ENCODE data around the gene ANKRD55. TPM values are rescaled to one million over a fixed set of nuclear protein-coding genes. Genes with fewer than 3 reads are reported as not detected.
"Not testable (repeated sequence)": the region's sequence is repeated elsewhere in the genome, so short reads cannot be mapped to it uniquely, and the experiment has no call there.

Gene ANKRD55
- total RNA-seq, 4 donors from 2014 or later, result 0.95 TPM; not detected in 3

DNA sequence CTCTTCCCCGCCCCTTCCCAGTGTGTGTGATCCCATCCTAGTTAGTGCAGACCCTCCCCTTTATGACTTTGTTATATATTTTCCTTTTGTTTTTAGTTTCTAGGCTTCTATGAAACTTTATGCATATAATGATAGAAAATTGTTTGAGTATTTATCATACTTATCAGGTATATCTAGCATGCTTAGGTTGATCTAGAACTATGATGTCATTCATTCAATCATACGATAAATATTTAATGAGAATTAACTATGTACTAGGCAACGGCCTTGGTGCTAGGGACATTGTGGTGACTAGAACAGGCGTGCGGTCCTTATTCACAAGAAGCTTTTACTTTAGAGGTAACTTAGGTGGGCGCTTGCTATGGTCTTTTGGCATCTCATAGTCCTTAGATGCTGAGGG lies 13.6 kb upstream of the ANKRD55 start:
- Histone ChIP-seq H3K4me1 (no peaks in the 10 kb centered on the region), H3K27ac (no peak overlapping the region), H3K27me3 (no peaks in the 10 kb centered on the region), H3K9me3 (no peaks in the 10 kb centered on the region), H3K4me3 (no peak overlapping the region), H3K36me3 (no peaks in the 10 kb centered on the region)
- 93 to 97% methylated on average over 5 to 6 of the region's 6 CpGs for WGBS, 2 donors (ENCODE audit: low coverage in 1 of 2)
- intact Hi-C loops (cut with DNase I; ENCODE audit: low total_unique reads) (no loop called here), in situ Hi-C loops (cut with MboI; ENCODE audit: low pct_ligation_motif_present in 1 of 4, low pct_unique_long_range_greater_than_20kb in 1 of 4, low sequenced_read_pairs in 3 of 4) (no loop called here)
- no peak for DNase-seq
- TF ChIP-seq POLR2A (IDR thresholded peaks at IDR 0.05) (no peak), EP300 (IDR thresholded peaks at IDR 0.05; ENCODE audit: low read depth) (no peak), POLR2AphosphoS5 (IDR thresholded peaks at IDR 0.05) (no peak)
- TF ChIP-seq, protein P1, sequence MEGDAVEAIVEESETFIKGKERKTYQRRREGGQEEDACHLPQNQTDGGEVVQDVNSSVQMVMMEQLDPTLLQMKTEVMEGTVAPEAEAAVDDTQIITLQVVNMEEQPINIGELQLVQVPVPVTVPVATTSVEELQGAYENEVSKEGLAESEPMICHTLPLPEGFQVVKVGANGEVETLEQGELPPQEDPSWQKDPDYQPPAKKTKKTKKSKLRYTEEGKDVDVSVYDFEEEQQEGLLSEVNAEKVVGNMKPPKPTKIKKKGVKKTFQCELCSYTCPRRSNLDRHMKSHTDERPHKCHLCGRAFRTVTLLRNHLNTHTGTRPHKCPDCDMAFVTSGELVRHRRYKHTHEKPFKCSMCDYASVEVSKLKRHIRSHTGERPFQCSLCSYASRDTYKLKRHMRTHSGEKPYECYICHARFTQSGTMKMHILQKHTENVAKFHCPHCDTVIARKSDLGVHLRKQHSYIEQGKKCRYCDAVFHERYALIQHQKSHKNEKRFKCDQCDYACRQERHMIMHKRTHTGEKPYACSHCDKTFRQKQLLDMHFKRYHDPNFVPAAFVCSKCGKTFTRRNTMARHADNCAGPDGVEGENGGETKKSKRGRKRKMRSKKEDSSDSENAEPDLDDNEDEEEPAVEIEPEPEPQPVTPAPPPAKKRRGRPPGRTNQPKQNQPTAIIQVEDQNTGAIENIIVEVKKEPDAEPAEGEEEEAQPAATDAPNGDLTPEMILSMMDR (IDR thresholded peaks at IDR 0.05), result no peak

DNA sequence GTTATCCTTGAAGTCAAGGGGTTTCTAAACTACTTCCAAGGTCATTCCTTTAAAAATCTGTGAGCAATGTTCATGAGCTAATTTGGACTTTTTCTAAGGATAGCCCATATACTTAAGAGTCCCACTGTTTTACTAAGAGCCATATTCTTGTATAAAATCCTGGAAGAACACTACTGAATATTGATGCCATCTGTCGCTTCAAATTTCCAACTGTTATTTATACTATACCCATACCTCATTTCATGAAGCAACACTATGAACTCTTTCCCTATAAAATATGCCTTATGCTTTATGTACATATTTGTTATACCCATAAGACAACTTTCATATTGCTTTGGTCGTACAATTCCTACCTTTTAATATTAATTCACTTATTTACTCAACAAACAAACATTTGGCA lies 12.4 kb upstream of the ANKRD55 start:
- Histone ChIP-seq H3K27me3 (no peaks in the 10 kb centered on the region), H3K36me3 (no peaks in the 10 kb centered on the region), H3K4me1 (no peaks in the 10 kb centered on the region), H3K4me3 (no peak overlapping the region), H3K9me3 (no peaks in the 10 kb centered on the region), H3K27ac (no peak overlapping the region)
- in situ Hi-C loops (cut with MboI; ENCODE audit: low pct_ligation_motif_present in 1 of 4, low pct_unique_long_range_greater_than_20kb in 1 of 4, low sequenced_read_pairs in 3 of 4), result no loop called here
- intact Hi-C loops (cut with DNase I; ENCODE audit: low total_unique reads), result no loop called here
- TF ChIP-seq, protein P1 (IDR thresholded peaks at IDR 0.05), result no peak
- no peak for TF ChIP-seq POLR2AphosphoS5 (IDR thresholded peaks at IDR 0.05)
- TF ChIP-seq POLR2A (IDR thresholded peaks at IDR 0.05), result no peak
- no peak for TF ChIP-seq EP300 (IDR thresholded peaks at IDR 0.05; ENCODE audit: low read depth)
- DNase-seq, result no peak
- WGBS, 2 donors (ENCODE audit: low coverage in 1 of 2), result 79 to 88% methylated on average over 2 of the region's 2 CpGs

DNA sequence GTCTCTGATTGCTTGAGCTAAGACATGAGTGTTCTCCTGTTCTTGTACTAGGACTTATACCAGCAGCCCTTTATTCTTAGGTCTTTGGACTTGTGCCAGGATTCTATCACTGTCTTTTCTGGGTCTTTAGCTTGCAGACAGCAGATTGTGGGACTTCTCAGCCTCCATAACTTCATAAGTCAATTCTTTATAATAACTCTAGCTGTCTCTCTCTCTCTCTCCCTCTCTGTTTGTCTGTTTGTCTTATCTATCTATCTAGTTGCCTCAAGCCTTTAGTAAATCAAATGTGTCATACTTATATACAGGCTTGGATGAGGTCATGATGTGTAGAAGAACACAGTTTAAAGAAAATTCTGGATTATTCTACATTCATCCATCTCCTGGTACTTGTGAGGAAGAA lies 11.5 kb upstream of the ANKRD55 start:
- Histone ChIP-seq H3K9me3 (no peaks in the 10 kb centered on the region), H3K36me3 (no peaks in the 10 kb centered on the region), H3K27ac (no peak overlapping the region), H3K4me1 (no peaks in the 10 kb centered on the region), H3K4me3 (no peak overlapping the region), H3K27me3 (no peaks in the 10 kb centered on the region)
- in situ Hi-C loops (cut with MboI; ENCODE audit: low pct_ligation_motif_present in 1 of 4, low pct_unique_long_range_greater_than_20kb in 1 of 4, low sequenced_read_pairs in 3 of 4), result no loop called here
- intact Hi-C loops (cut with DNase I; ENCODE audit: low total_unique reads), result no loop called here
- DNase-seq, result no peak
- TF ChIP-seq EP300 (IDR thresholded peaks at IDR 0.05; ENCODE audit: low read depth) (no peak), POLR2A (IDR thresholded peaks at IDR 0.05) (no peak), POLR2AphosphoS5 (IDR thresholded peaks at IDR 0.05) (no peak)
- TF ChIP-seq, protein P1 (IDR thresholded peaks at IDR 0.05), result no peak

DNA sequence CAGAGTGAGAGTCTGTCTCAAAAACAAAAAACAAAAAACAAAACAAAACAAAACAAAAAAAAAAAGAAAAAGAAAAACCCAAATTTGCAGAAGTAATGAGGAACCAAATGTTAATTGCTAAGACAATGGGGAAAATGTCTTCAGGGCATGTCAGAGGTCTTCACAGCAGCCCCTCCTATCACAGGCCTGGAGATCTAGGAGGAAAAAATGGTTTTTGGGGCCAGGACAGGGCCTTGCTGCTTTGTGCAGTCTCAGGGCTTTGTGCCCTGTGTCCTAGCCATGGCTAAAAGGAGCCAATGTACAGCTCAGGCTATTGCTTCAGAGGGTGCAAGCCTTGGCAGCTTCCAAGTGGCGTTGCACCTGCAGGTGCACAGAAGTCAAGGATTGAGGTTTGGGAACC lies 9.1 kb upstream of the ANKRD55 start:
- in situ Hi-C loops (cut with MboI; ENCODE audit: low pct_ligation_motif_present in 1 of 4, low pct_unique_long_range_greater_than_20kb in 1 of 4, low sequenced_read_pairs in 3 of 4); H3K9me3 ChIP-seq: not testable (repeated sequence)

DNA sequence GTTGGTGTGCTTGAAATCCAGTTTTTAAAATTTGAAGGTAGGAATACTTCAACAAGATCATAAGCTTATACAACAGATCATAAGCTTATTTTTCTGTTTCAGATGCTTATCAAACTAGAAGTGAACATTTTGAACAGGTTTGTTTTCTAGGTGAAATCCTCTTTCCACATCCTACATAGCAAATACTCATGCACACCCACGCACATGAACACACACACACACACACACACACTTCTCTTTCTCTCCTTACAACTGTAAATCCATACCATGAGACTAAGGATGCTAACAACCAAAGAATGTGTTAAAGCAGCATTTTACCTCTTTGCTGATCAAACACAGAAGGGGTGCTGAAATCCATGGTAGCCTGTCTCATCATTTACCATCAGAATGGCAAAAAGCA lies 592 bp downstream of the ANKRD55 start:
- Histone ChIP-seq H3K27me3 (peaks cover 8% of the 10 kb centered on the region), H3K4me1 (no peaks in the 10 kb centered on the region), H3K9me3 (no peaks in the 10 kb centered on the region), H3K27ac (no peak overlapping the region), H3K36me3 (no peaks in the 10 kb centered on the region), H3K4me3 (no peak overlapping the region)
- TF ChIP-seq POLR2A (IDR thresholded peaks at IDR 0.05) (no peak), POLR2AphosphoS5 (IDR thresholded peaks at IDR 0.05) (no peak), EP300 (IDR thresholded peaks at IDR 0.05; ENCODE audit: low read depth) (no peak)
- TF ChIP-seq, protein P1 (IDR thresholded peaks at IDR 0.05), result no peak
- intact Hi-C loops (cut with DNase I; ENCODE audit: low total_unique reads), result no loop called here
- in situ Hi-C loops (cut with MboI; ENCODE audit: low pct_ligation_motif_present in 1 of 4, low pct_unique_long_range_greater_than_20kb in 1 of 4, low sequenced_read_pairs in 3 of 4), result no loop called here
- 77% methylated on average over 1 of the region's 1 CpG; no CpG with 5 or more reads in 1 of the 2 donors for WGBS, 2 donors (ENCODE audit: low coverage in 1 of 2)
- DNase-seq, result no peak

More for the DNA sequence above, 9.1 kb upstream of the ANKRD55 start:
- H3K4me3 ChIP-seq; DNase-seq; H3K27me3 ChIP-seq; H3K4me1 ChIP-seq; intact Hi-C loops (cut with DNase I; ENCODE audit: low total_unique reads); H3K27ac ChIP-seq; H3K36me3 ChIP-seq: not testable (repeated sequence)
- whole genome bisulfite sequencing, 2 donors (ENCODE audit: low coverage in 1 of 2), result 79% methylated on average over 1 of the region's 1 CpG; no CpG with 5 or more reads in 1 of the 2 donors

All from transverse colon (tissue), 4 donors.